ENCODE measurements around the gene TBX19.

DNA sequence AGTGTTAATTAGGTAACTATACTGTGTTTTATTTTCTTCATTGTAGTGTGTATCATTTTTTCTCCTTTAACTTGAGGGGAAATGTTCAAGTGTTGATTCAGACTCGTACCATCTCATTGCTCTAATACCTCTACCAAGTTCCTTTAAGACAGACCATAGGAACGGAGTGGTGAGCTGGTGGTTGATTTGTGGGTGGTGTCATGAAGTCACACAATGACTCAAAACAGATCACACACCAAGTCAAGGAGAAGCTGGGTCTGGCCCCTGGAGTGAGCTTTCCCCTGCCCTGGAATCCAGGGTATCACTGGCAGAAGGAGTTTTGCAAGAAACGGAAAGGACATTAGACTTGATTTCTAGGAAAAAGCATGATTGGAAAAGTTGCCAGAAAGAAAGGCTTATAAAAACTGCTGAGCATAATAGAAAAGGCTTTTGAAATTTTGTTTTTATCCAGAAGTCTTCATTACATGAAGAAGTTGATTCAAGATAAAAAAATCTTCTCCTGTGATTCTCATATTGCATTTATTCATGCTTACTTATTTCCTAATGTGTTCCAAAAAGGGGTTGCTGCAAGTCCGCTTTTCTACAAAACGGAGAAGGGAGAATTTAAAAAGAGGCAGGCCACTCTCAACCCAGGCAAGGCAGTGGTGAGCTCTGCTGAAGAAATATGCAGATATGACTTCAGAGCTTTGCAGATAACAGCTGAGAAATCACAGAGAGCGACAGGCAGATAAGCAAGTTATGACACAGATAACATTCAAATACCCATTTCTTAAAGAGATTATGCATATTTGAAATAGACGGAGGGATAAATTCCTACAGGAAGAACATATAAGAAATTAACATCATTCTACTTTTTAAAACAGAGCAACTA is 79.7 kb downstream of the TBX19 start:
- TF ChIP-seq, protein P1, sequence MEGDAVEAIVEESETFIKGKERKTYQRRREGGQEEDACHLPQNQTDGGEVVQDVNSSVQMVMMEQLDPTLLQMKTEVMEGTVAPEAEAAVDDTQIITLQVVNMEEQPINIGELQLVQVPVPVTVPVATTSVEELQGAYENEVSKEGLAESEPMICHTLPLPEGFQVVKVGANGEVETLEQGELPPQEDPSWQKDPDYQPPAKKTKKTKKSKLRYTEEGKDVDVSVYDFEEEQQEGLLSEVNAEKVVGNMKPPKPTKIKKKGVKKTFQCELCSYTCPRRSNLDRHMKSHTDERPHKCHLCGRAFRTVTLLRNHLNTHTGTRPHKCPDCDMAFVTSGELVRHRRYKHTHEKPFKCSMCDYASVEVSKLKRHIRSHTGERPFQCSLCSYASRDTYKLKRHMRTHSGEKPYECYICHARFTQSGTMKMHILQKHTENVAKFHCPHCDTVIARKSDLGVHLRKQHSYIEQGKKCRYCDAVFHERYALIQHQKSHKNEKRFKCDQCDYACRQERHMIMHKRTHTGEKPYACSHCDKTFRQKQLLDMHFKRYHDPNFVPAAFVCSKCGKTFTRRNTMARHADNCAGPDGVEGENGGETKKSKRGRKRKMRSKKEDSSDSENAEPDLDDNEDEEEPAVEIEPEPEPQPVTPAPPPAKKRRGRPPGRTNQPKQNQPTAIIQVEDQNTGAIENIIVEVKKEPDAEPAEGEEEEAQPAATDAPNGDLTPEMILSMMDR (conservative IDR thresholded peaks at IDR 0.05; ENCODE audit: low read length), result no peak
- TF ChIP-seq EZH2phosphoT487 (IDR thresholded peaks at IDR 0.05; ENCODE audit: borderline replicate concordance, low read depth, low read length), result no peak
